ENCODE measurements around the gene PCDH1. TPM values are rescaled to one million over a fixed set of nuclear protein-coding genes. Genes with fewer than 3 reads are reported as not detected.

PCDH1 gene
- total and polyA plus RNA-seq, 2 of the 8 experiments (the other 6 are each of a cell fraction or from before 2014, with no cell fraction given): 101 to 102 TPM

- TF ChIP-seq POU5F1 (IDR thresholded peaks at IDR 0.05; ENCODE audit: low read depth, low read length) (no peak), CREB1 (IDR thresholded peaks at IDR 0.05) (no peak), CTCF (IDR thresholded peaks at IDR 0.05; ENCODE audit: control extremely low read depth in 1 of 3, insufficient read depth in 1 of 3, low read depth in 1 of 3, low read length in 3 of 3) (peak in 2 of 3 experiments; percentile 80 to 91; a peak in 3 of 4 replicates), MAX (IDR thresholded peaks at IDR 0.05) (peak; percentile 89), NRF1 (IDR thresholded peaks at IDR 0.05; ENCODE audit: low read depth, low read length) (no peak), EGR1 (IDR thresholded peaks at IDR 0.05; ENCODE audit: borderline replicate concordance, low read depth, low read length) (no peak; the same call in 1 of the 2 replicates), TCF12 (IDR thresholded peaks at IDR 0.05; ENCODE audit: low read depth, low read length) (no peak), KDM4A (IDR thresholded peaks at IDR 0.05; ENCODE audit: low read depth, low read length, severe bottlenecking) (peak; percentile 47), TAF7 (optimal IDR thresholded peaks at IDR 0.05; ENCODE audit: borderline replicate concordance, low read depth, low read length) (no peak), GTF2F1 (IDR thresholded peaks at IDR 0.05; ENCODE audit: borderline replicate concordance, low read depth, low read length) (no peak), MAFK (IDR thresholded peaks at IDR 0.05; ENCODE audit: low read depth, low read length) (no peak), NANOG (IDR thresholded peaks at IDR 0.05; ENCODE audit: insufficient read depth, low read depth, low read length, poor library complexity, severe bottlenecking) (no peak), E2F6 (IDR thresholded peaks at IDR 0.05) (peak; percentile 81), ZNF274 (IDR thresholded peaks at IDR 0.05; ENCODE audit: borderline replicate concordance, extremely low read depth, low read length) (no peak), SRF (IDR thresholded peaks at IDR 0.05; ENCODE audit: low read depth, low read length) (peak; percentile 3; the same call in 1 of the 2 replicates), GABPA (IDR thresholded peaks at IDR 0.05; ENCODE audit: borderline replicate concordance, insufficient read depth, low read length) (no peak), KDM1A (IDR thresholded peaks at IDR 0.05; ENCODE audit: borderline replicate concordance, low read length) (no peak), RBBP5 (IDR thresholded peaks at IDR 0.05; ENCODE audit: borderline replicate concordance, low read depth, low read length) (peak; percentile 56; the same call in 1 of the 2 replicates), CTBP2 (IDR thresholded peaks at IDR 0.05; ENCODE audit: borderline replicate concordance, insufficient read depth, insufficient read length, low read length) (peak; percentile 95)
These were observed 66.7 kb downstream of the PCDH1 start (continued) for GRCh38 chr5:141811287-141812155.

Measured in H1 (cell line).